ENCODE data around the gene SLC22A17. TPM values are rescaled to one million over a fixed set of nuclear protein-coding genes. Genes with fewer than 3 reads are reported as not detected.

The SLC22A17 gene
- total and polyA plus RNA-seq, 2 of the 8 experiments (the other 6 are each of a cell fraction or from before 2014, with no cell fraction given) = 43.0 to 49.0 TPM

DNA sequence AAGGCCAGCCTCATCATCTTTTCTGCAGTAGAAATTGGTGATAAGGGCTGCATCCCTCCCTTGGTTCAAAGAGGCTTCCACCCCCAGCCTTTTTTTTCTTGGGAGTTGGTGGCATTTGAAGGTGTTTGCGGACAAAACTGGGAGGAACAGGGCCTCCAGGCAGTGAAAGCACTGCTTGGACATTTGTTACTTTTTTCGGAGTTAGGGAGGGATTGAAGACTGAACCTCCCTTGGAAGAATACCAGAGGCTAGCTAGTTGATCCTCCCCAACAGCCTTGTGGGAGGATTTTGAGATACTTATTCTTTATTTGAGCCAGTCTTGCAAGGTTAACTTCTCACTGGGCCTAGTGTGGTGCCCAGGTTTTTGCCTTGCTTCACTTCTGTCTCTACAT lies 28.2 kb downstream of the SLC22A17 start (continued):
- TF ChIP-seq, protein P1, sequence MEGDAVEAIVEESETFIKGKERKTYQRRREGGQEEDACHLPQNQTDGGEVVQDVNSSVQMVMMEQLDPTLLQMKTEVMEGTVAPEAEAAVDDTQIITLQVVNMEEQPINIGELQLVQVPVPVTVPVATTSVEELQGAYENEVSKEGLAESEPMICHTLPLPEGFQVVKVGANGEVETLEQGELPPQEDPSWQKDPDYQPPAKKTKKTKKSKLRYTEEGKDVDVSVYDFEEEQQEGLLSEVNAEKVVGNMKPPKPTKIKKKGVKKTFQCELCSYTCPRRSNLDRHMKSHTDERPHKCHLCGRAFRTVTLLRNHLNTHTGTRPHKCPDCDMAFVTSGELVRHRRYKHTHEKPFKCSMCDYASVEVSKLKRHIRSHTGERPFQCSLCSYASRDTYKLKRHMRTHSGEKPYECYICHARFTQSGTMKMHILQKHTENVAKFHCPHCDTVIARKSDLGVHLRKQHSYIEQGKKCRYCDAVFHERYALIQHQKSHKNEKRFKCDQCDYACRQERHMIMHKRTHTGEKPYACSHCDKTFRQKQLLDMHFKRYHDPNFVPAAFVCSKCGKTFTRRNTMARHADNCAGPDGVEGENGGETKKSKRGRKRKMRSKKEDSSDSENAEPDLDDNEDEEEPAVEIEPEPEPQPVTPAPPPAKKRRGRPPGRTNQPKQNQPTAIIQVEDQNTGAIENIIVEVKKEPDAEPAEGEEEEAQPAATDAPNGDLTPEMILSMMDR (IDR thresholded peaks at IDR 0.05; ENCODE audit: control extremely low read depth in 1 of 3, insufficient read depth in 1 of 3, low read depth in 1 of 3, low read length in 3 of 3) = no peak

All from H1 (cell line).